ENCODE measurements around the gene SLC39A11.

DNA sequence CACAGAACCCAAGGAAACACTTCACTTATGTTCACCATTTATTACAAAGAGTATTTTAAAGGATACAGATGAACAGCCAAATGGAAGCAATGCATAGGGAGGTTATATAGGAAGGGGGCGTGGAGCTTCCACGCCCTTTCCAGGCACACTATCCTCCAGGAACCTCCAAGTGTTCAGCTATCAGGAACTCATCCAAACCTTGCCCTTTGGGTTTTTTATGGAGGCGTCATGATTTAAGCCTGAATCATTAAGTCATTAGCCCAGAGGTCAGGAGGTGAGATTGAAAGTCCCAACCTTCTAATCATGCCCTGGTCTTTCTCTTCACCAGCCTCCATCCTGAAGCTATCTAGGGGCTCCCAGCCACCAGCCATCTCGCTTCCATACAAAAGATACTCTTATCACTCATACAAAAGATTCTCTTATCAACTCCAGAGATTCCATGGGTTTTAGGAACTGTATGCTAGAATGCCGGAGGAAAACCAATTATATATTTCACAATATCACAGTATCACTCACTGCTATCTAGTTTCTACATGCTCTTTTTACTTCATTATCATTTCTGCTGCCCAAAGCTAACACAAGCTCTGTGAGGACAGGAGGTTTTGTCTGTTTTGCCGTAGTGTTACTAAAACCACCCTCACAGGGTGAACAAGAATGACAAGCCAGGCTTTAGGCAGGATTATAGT is 213.4 kb downstream of the SLC39A11 start:
- TF ChIP-seq, protein P1, sequence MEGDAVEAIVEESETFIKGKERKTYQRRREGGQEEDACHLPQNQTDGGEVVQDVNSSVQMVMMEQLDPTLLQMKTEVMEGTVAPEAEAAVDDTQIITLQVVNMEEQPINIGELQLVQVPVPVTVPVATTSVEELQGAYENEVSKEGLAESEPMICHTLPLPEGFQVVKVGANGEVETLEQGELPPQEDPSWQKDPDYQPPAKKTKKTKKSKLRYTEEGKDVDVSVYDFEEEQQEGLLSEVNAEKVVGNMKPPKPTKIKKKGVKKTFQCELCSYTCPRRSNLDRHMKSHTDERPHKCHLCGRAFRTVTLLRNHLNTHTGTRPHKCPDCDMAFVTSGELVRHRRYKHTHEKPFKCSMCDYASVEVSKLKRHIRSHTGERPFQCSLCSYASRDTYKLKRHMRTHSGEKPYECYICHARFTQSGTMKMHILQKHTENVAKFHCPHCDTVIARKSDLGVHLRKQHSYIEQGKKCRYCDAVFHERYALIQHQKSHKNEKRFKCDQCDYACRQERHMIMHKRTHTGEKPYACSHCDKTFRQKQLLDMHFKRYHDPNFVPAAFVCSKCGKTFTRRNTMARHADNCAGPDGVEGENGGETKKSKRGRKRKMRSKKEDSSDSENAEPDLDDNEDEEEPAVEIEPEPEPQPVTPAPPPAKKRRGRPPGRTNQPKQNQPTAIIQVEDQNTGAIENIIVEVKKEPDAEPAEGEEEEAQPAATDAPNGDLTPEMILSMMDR (conservative IDR thresholded peaks at IDR 0.05; ENCODE audit: low read length) = no peak
- TF ChIP-seq EZH2phosphoT487 (IDR thresholded peaks at IDR 0.05; ENCODE audit: borderline replicate concordance, low read depth, low read length) = no peak

Measured in OCI-LY7 (cell line).